ENCODE data around the gene INSRR. TPM values are rescaled to one million over a fixed set of nuclear protein-coding genes. Genes with fewer than 3 reads are reported as not detected.
A peak's percentile ranks its signal among the peaks of the same experiment; 100 is the strongest.

Gene INSRR
- total RNA-seq, 1 experiment from 2014 or later = not detected

DNA sequence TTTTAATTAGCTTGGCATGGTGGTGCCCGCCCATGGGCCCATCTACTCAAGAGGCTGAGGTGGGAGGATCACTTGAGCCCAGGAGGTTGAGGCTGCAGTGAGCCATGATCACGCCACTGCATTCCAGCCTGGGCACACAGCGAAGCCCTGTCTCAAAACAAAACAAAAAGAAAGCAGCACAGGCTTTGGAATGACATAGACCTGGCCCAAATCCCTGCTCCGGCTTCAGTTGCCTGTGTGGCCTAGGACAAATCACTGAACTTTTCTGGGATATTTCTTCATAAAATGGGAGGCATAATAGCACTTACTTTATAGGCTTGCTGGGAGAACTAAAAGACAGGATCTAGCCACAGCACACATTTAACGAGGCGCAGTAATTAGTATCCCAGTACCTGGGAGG, 37.0 kb upstream of the INSRR start:
- Mint-ChIP-seq H3K9me3 (ENCODE audit: unreplicated experiment) (no peaks in the 10 kb centered on the region), H3K27me3 (ENCODE audit: insufficient read depth, unreplicated experiment) (peaks cover 4% of the 10 kb centered on the region), H3K36me3 (ENCODE audit: insufficient read depth, unreplicated experiment) (no peaks in the 10 kb centered on the region), H3K27ac (ENCODE audit: unreplicated experiment) (peak overlapping the region; percentile 69), H3K4me1 (ENCODE audit: low read depth, unreplicated experiment) (peaks cover 33% of the 10 kb centered on the region), H3K4me3 (ENCODE audit: unreplicated experiment) (no peak overlapping the region)
- TF ChIP-seq, protein P1, sequence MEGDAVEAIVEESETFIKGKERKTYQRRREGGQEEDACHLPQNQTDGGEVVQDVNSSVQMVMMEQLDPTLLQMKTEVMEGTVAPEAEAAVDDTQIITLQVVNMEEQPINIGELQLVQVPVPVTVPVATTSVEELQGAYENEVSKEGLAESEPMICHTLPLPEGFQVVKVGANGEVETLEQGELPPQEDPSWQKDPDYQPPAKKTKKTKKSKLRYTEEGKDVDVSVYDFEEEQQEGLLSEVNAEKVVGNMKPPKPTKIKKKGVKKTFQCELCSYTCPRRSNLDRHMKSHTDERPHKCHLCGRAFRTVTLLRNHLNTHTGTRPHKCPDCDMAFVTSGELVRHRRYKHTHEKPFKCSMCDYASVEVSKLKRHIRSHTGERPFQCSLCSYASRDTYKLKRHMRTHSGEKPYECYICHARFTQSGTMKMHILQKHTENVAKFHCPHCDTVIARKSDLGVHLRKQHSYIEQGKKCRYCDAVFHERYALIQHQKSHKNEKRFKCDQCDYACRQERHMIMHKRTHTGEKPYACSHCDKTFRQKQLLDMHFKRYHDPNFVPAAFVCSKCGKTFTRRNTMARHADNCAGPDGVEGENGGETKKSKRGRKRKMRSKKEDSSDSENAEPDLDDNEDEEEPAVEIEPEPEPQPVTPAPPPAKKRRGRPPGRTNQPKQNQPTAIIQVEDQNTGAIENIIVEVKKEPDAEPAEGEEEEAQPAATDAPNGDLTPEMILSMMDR (IDR thresholded peaks at IDR 0.05; ENCODE audit: insufficient read depth in 1 of 2, low read depth in 1 of 2, low read length in 1 of 2, severe bottlenecking in 1 of 2, unreplicated experiment in 1 of 2) = no peak
- no peaks in the 10 kb centered on the region for H3K27me3 ChIP-seq (replicated peaks; ENCODE audit: control insufficient read depth, insufficient read depth, low read length)
- peaks cover 42% of the 10 kb centered on the region for H3K4me1 ChIP-seq
- BruUV-seq (replicated peaks) = no TSS peak
- DNase-seq = no peak
- H3K36me3 ChIP-seq (ENCODE audit: control insufficient read depth, insufficient read depth, low read length) = no peaks in the 10 kb centered on the region
- H3K4me3 ChIP-seq (ENCODE audit: low read depth, low read length) = no peak overlapping the region
- intact Hi-C loops (cut with micrococcal nuclease; ENCODE audit: unreplicated experiment) = no loop called here
- ChIA-PET CTCF (interaction anchor here (0.5 to 1.3 kb wide), 2 partner anchors 28 to 32 kb away, joined by 4 to 7 read pairs; no protein-coding TSS in a partner anchor), POLR2A (no interaction called here)
- H3K9me3 ChIP-seq = no peaks in the 10 kb centered on the region

DNA sequence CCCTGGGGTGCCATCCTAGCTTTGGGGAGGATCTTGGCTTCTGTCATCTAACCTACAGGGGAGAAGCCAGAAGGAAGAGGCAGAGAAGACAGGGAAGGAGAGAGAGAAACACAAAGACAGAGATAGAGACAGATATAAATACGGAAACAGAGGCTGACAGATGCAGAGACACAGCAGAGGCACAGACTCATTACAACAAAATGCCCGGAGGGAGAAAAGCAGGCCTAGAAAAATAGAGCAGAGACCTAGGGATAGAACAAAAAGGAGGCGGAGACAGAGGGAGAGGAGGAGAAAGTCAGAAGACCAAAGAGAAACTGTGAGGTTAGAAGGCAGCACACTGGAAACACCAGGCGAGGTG, 36.5 kb upstream of the INSRR start:
- no TSS peak for BruUV-seq (replicated peaks)
- Mint-ChIP-seq H3K9me3 (ENCODE audit: unreplicated experiment) (no peaks in the 10 kb centered on the region), H3K4me3 (ENCODE audit: unreplicated experiment) (no peak overlapping the region), H3K27me3 (ENCODE audit: insufficient read depth, unreplicated experiment) (peaks cover 4% of the 10 kb centered on the region), H3K36me3 (ENCODE audit: insufficient read depth, unreplicated experiment) (no peaks in the 10 kb centered on the region), H3K27ac (ENCODE audit: unreplicated experiment) (peak overlapping the region; percentile 69), H3K4me1 (ENCODE audit: low read depth, unreplicated experiment) (peaks cover 33% of the 10 kb centered on the region)
- peaks cover 42% of the 10 kb centered on the region for H3K4me1 ChIP-seq
- no peak for DNase-seq
- CTCF ChIA-PET = interaction anchor here (0.5 to 1.0 kb wide), 2 partner anchors 28 to 35 kb away, joined by 3 to 4 read pairs; no protein-coding TSS in a partner anchor
- TF ChIP-seq, protein P1 (IDR thresholded peaks at IDR 0.05; ENCODE audit: insufficient read depth in 1 of 2, low read depth in 1 of 2, low read length in 1 of 2, severe bottlenecking in 1 of 2, unreplicated experiment in 1 of 2) = no peak
- intact Hi-C loops (cut with micrococcal nuclease; ENCODE audit: unreplicated experiment) = no loop called here
- no peak overlapping the region for H3K4me3 ChIP-seq (ENCODE audit: low read depth, low read length)
- POLR2A ChIA-PET = no interaction called here
- H3K27me3 ChIP-seq (replicated peaks; ENCODE audit: control insufficient read depth, insufficient read depth, low read length) = no peaks in the 10 kb centered on the region
- H3K9me3 ChIP-seq = no peaks in the 10 kb centered on the region
- no peaks in the 10 kb centered on the region for H3K36me3 ChIP-seq (ENCODE audit: control insufficient read depth, insufficient read depth, low read length)

DNA sequence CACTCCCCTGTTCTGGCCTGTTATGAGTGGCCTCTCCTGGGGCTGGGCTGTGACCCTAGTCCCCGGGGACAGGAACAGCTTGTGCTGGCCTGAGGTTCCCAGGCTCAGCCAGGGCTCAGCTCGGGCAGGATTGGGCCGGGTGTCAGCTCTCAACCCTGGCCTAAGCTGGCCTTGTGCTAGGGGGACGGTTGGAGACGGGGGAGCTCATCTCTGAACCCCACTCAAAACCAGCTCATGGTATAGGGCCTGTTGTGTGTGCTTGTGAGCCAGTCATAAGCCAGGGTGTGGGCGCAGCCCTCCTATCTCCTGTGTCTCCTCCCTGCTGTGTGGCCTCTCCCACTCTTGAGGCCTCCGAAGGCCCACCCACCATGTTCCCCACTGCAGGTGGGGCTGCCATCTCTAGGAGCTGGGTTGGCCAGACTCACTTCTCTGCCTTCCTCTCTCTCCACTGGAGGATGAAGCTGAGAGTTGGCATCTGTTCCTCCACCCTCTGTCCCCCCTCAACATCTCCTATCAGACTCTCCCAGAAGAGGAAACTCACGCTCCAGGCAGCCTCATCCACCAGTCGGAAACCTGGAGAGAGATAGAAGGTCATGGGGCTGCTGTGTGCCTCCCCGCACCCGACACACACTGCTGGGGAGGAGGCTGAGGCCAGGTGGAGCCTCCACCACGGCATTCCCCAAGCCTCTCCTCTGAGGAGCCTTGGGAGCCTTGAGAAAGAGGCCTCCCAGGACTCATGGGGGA, 36.0 kb upstream of the INSRR start:
- ChIA-PET POLR2A (no interaction called here), CTCF (interaction anchor here (0.5 to 1.0 kb wide), 3 partner anchors 29 to 35 kb away, joined by 3 to 4 read pairs (median 3); no protein-coding TSS in a partner anchor)
- intact Hi-C loops (cut with micrococcal nuclease; ENCODE audit: unreplicated experiment) = no loop called here
- TF ChIP-seq, protein P1 (IDR thresholded peaks at IDR 0.05; ENCODE audit: insufficient read depth in 1 of 2, low read depth in 1 of 2, low read length in 1 of 2, severe bottlenecking in 1 of 2, unreplicated experiment in 1 of 2) = no peak
- H3K27ac Mint-ChIP-seq (ENCODE audit: unreplicated experiment) = peak overlapping the region; percentile 69
- BruUV-seq (replicated peaks) = no TSS peak
- peaks cover 33% of the 10 kb centered on the region for H3K4me1 Mint-ChIP-seq (ENCODE audit: low read depth, unreplicated experiment)
- no peak overlapping the region for H3K4me3 Mint-ChIP-seq (ENCODE audit: unreplicated experiment)
- H3K9me3 Mint-ChIP-seq (ENCODE audit: unreplicated experiment) = no peaks in the 10 kb centered on the region
- H3K9me3 ChIP-seq = no peaks in the 10 kb centered on the region
- H3K27me3 Mint-ChIP-seq (ENCODE audit: insufficient read depth, unreplicated experiment) = peaks cover 4% of the 10 kb centered on the region
- H3K27me3 ChIP-seq (replicated peaks; ENCODE audit: control insufficient read depth, insufficient read depth, low read length) = no peaks in the 10 kb centered on the region
- H3K4me1 ChIP-seq = peaks cover 42% of the 10 kb centered on the region
- no peak overlapping the region for H3K4me3 ChIP-seq (ENCODE audit: low read depth, low read length)
- no peaks in the 10 kb centered on the region for H3K36me3 ChIP-seq (ENCODE audit: control insufficient read depth, insufficient read depth, low read length)
- DNase-seq = no peak
- no peaks in the 10 kb centered on the region for H3K36me3 Mint-ChIP-seq (ENCODE audit: insufficient read depth, unreplicated experiment)

Data from Caco-2 (cell line).